GM19455 (cell line): ENCODE results near the gene HELZ.

Experiments
- ATAC-seq: cut with Tn5 transposase; IDR thresholded peaks from one replicate; pipeline ENCODE4 v1.9.1; 2021; ENCODE audit not compliant: unreplicated experiment

Gene HELZ

GRCh38 chr17:67196422-67196821, 48.6 kb downstream of the HELZ start:
- ATAC-seq = no peak

GRCh38 chr17:67194134-67194533, 50.9 kb downstream of the HELZ start:
- ATAC-seq = no peak

- ATAC-seq = no peak
Measured at GRCh38 chr17:67187927-67188326, 57.1 kb downstream of the HELZ start.

GRCh38 chr17:67186782-67187181, 58.2 kb downstream of the HELZ start:
- ATAC-seq = no peak

- ATAC-seq = no peak
Measured at GRCh38 chr17:67183531-67183930, 61.5 kb downstream of the HELZ start.

- no peak for ATAC-seq
Measured at GRCh38 chr17:67181825-67182224, 63.2 kb downstream of the HELZ start.

- ATAC-seq = no peak
Measured at GRCh38 chr17:67180275-67180674, 64.7 kb downstream of the HELZ start.

GRCh38 chr17:67178555-67178954, 66.4 kb downstream of the HELZ start:
- ATAC-seq = no peak

- no peak for ATAC-seq
Measured at GRCh38 chr17:67177732-67178131, 67.3 kb downstream of the HELZ start.

GRCh38 chr17:67174190-67174589, 70.8 kb downstream of the HELZ start:
- ATAC-seq = no peak

GRCh38 chr17:67171560-67171959, 73.4 kb downstream of the HELZ start:
- peak; percentile 96 for ATAC-seq

GRCh38 chr17:67168496-67168895, 76.5 kb downstream of the HELZ start:
- ATAC-seq = no peak

- no peak for ATAC-seq
Measured at GRCh38 chr17:67165201-67165600, 79.8 kb downstream of the HELZ start.

- no peak for ATAC-seq
Measured at GRCh38 chr17:67164302-67164701, 80.7 kb downstream of the HELZ start.

GRCh38 chr17:67162771-67163170, 82.2 kb downstream of the HELZ start:
- no peak for ATAC-seq

GRCh38 chr17:67161573-67161972, 83.4 kb downstream of the HELZ start:
- ATAC-seq = no peak

- no peak for ATAC-seq
Measured at GRCh38 chr17:67160791-67161190, 84.2 kb downstream of the HELZ start.

GRCh38 chr17:67157732-67158639, 87.0 kb downstream of the HELZ start:
- no peak for ATAC-seq

- no peak for ATAC-seq
Measured at GRCh38 chr17:67156269-67157199, 88.5 kb downstream of the HELZ start.

GRCh38 chr17:67152824-67153223, 92.2 kb downstream of the HELZ start:
- ATAC-seq = no peak

GRCh38 chr17:67151717-67152116, 93.3 kb downstream of the HELZ start:
- ATAC-seq = no peak

GRCh38 chr17:67150826-67151225, 94.2 kb downstream of the HELZ start:
- ATAC-seq = no peak
